ENCODE data around the gene CALM3.
A peak's percentile ranks its signal among the peaks of the same experiment; 100 is the strongest.

The CALM3 gene

GRCh38 chr19:46600384-46601317, 479 bp upstream of the CALM3 start:
- peak; percentile 96 for DNase-seq (ENCODE audit: low spot score)

- peak; percentile 62 for DNase-seq (ENCODE audit: low spot score)
Observed at GRCh38 chr19:46602392-46603194, 1.5 kb downstream of the CALM3 start.

GRCh38 chr19:46603195-46603637, 2.1 kb downstream of the CALM3 start:
- no peak for DNase-seq (ENCODE audit: low spot score)

GRCh38 chr19:46603752-46604231, 2.7 kb downstream of the CALM3 start:
- DNase-seq (ENCODE audit: low spot score), result no peak

- no peak for DNase-seq (ENCODE audit: low spot score)
Observed at GRCh38 chr19:46604781-46605355, 3.7 kb downstream of the CALM3 start.

GRCh38 chr19:46605356-46605821, 4.3 kb downstream of the CALM3 start:
- no peak for DNase-seq (ENCODE audit: low spot score)

- DNase-seq (ENCODE audit: low spot score), result no peak
Observed at GRCh38 chr19:46606019-46606418, 4.9 kb downstream of the CALM3 start.

- no peak for DNase-seq (ENCODE audit: low spot score)
Observed at GRCh38 chr19:46606681-46607447, 5.7 kb downstream of the CALM3 start.

- DNase-seq (ENCODE audit: low spot score), result no peak
Observed at GRCh38 chr19:46607448-46607841, 6.3 kb downstream of the CALM3 start.

GRCh38 chr19:46608178-46608577, 7.0 kb downstream of the CALM3 start:
- DNase-seq (ENCODE audit: low spot score), result no peak

- no peak for DNase-seq (ENCODE audit: low spot score)
Observed at GRCh38 chr19:46608581-46609345, 7.6 kb downstream of the CALM3 start.

- DNase-seq (ENCODE audit: low spot score), result no peak
Observed at GRCh38 chr19:46609511-46610412, 8.6 kb downstream of the CALM3 start.

- no peak for DNase-seq (ENCODE audit: low spot score)
Observed at GRCh38 chr19:46610413-46610775, 9.3 kb downstream of the CALM3 start.

- no peak for DNase-seq (ENCODE audit: low spot score)
Observed at GRCh38 chr19:46610851-46611770, 10.0 kb downstream of the CALM3 start.

GRCh38 chr19:46611776-46612175, 10.6 kb downstream of the CALM3 start:
- DNase-seq (ENCODE audit: low spot score), result no peak

GRCh38 chr19:46613525-46613924, 12.4 kb downstream of the CALM3 start:
- no peak for DNase-seq (ENCODE audit: low spot score)

- peak; percentile 86 for DNase-seq (ENCODE audit: low spot score)
Observed at GRCh38 chr19:46614114-46614722, 13.1 kb downstream of the CALM3 start.

- no peak for DNase-seq (ENCODE audit: low spot score)
Observed at GRCh38 chr19:46615966-46616365, 14.8 kb downstream of the CALM3 start.
